ENCODE data around the gene FGF12.

The FGF12 gene

GRCh38 chr3:192413461-192413860, 313.9 kb downstream of the FGF12 start:
- Histone ChIP-seq H3K27me3 (ENCODE audit: low read depth, low read length) (no peaks in the 10 kb centered on the region), H3K27ac (ENCODE audit: low read length) (no peak overlapping the region), H2AFZ (ENCODE audit: low read depth, low read length) (no peak overlapping the region), H3K9ac (ENCODE audit: low read length) (no peak overlapping the region), H3K79me2 (ENCODE audit: low read length) (no peaks in the 10 kb centered on the region), H3K4me3 (ENCODE audit: low read length) (no peak overlapping the region), H4K20me1 (ENCODE audit: insufficient read depth, low read length) (no peaks in the 10 kb centered on the region), H3K4me1 (ENCODE audit: low read length) (no peaks in the 10 kb centered on the region), H3K36me3 (replicated peaks; ENCODE audit: low read depth, low read length) (no peaks in the 10 kb centered on the region), H3K4me2 (ENCODE audit: low read length) (no peak overlapping the region), H3K9me3 (ENCODE audit: insufficient read depth, low read length) (no peaks in the 10 kb centered on the region)
- TF ChIP-seq EZH2phosphoT487 (IDR thresholded peaks at IDR 0.05; ENCODE audit: low read depth) (no peak), CTCF (IDR thresholded peaks at IDR 0.05; ENCODE audit: low read depth, low read length) (no peak)

GRCh38 chr3:192410684-192410960, 316.7 kb downstream of the FGF12 start:
- Histone ChIP-seq H3K4me3 (ENCODE audit: low read length) (no peak overlapping the region), H3K27ac (ENCODE audit: low read length) (no peak overlapping the region), H2AFZ (ENCODE audit: low read depth, low read length) (no peak overlapping the region), H3K79me2 (ENCODE audit: low read length) (no peaks in the 10 kb centered on the region), H3K36me3 (replicated peaks; ENCODE audit: low read depth, low read length) (no peaks in the 10 kb centered on the region), H3K4me1 (ENCODE audit: low read length) (no peaks in the 10 kb centered on the region), H3K9ac (ENCODE audit: low read length) (no peak overlapping the region), H3K9me3 (ENCODE audit: insufficient read depth, low read length) (no peaks in the 10 kb centered on the region), H3K4me2 (ENCODE audit: low read length) (no peak overlapping the region), H4K20me1 (ENCODE audit: insufficient read depth, low read length) (no peaks in the 10 kb centered on the region), H3K27me3 (ENCODE audit: low read depth, low read length) (no peaks in the 10 kb centered on the region)
- TF ChIP-seq CTCF (IDR thresholded peaks at IDR 0.05; ENCODE audit: low read depth, low read length) (no peak), EZH2phosphoT487 (IDR thresholded peaks at IDR 0.05; ENCODE audit: low read depth) (no peak)

GRCh38 chr3:192409838-192410683, 317.3 kb downstream of the FGF12 start:
- H3K36me3 ChIP-seq (replicated peaks; ENCODE audit: low read depth, low read length), result no peaks in the 10 kb centered on the region
- H3K4me3 ChIP-seq (ENCODE audit: low read length), result no peak overlapping the region
- no peaks in the 10 kb centered on the region for H3K27me3 ChIP-seq (ENCODE audit: low read depth, low read length)
- no peaks in the 10 kb centered on the region for H3K79me2 ChIP-seq (ENCODE audit: low read length)
- no peak overlapping the region for H3K27ac ChIP-seq (ENCODE audit: low read length)
- H4K20me1 ChIP-seq (ENCODE audit: insufficient read depth, low read length), result no peaks in the 10 kb centered on the region
- H3K4me2 ChIP-seq (ENCODE audit: low read length), result no peak overlapping the region
- no peak overlapping the region for H2AFZ ChIP-seq (ENCODE audit: low read depth, low read length)
- TF ChIP-seq CTCF (IDR thresholded peaks at IDR 0.05; ENCODE audit: low read depth, low read length), result no peak
- no peak for TF ChIP-seq EZH2phosphoT487 (IDR thresholded peaks at IDR 0.05; ENCODE audit: low read depth)
- no peak overlapping the region for H3K9ac ChIP-seq (ENCODE audit: low read length)
- H3K4me1 ChIP-seq (ENCODE audit: low read length), result no peaks in the 10 kb centered on the region
- no peaks in the 10 kb centered on the region for H3K9me3 ChIP-seq (ENCODE audit: insufficient read depth, low read length)

GRCh38 chr3:192409201-192409837, 318.0 kb downstream of the FGF12 start:
- Histone ChIP-seq H3K4me1 (ENCODE audit: low read length) (no peaks in the 10 kb centered on the region), H3K27ac (ENCODE audit: low read length) (no peak overlapping the region), H3K4me3 (ENCODE audit: low read length) (no peak overlapping the region), H3K36me3 (replicated peaks; ENCODE audit: low read depth, low read length) (no peaks in the 10 kb centered on the region), H2AFZ (ENCODE audit: low read depth, low read length) (no peak overlapping the region), H4K20me1 (ENCODE audit: insufficient read depth, low read length) (no peaks in the 10 kb centered on the region), H3K9me3 (ENCODE audit: insufficient read depth, low read length) (no peaks in the 10 kb centered on the region), H3K79me2 (ENCODE audit: low read length) (no peaks in the 10 kb centered on the region), H3K27me3 (ENCODE audit: low read depth, low read length) (no peaks in the 10 kb centered on the region), H3K9ac (ENCODE audit: low read length) (no peak overlapping the region), H3K4me2 (ENCODE audit: low read length) (no peak overlapping the region)
- TF ChIP-seq EZH2phosphoT487 (IDR thresholded peaks at IDR 0.05; ENCODE audit: low read depth), result no peak
- TF ChIP-seq CTCF (IDR thresholded peaks at IDR 0.05; ENCODE audit: low read depth, low read length), result no peak

All from OCI-LY3 (cell line).